Measurements from ENCODE around the gene AMN.

GRCh38 chr14:102971836-102972606, 49.6 kb downstream of the AMN start:
- TF ChIP-seq, protein P1, sequence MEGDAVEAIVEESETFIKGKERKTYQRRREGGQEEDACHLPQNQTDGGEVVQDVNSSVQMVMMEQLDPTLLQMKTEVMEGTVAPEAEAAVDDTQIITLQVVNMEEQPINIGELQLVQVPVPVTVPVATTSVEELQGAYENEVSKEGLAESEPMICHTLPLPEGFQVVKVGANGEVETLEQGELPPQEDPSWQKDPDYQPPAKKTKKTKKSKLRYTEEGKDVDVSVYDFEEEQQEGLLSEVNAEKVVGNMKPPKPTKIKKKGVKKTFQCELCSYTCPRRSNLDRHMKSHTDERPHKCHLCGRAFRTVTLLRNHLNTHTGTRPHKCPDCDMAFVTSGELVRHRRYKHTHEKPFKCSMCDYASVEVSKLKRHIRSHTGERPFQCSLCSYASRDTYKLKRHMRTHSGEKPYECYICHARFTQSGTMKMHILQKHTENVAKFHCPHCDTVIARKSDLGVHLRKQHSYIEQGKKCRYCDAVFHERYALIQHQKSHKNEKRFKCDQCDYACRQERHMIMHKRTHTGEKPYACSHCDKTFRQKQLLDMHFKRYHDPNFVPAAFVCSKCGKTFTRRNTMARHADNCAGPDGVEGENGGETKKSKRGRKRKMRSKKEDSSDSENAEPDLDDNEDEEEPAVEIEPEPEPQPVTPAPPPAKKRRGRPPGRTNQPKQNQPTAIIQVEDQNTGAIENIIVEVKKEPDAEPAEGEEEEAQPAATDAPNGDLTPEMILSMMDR (IDR thresholded peaks at IDR 0.05) = no peak
- TF ChIP-seq EP300 (IDR thresholded peaks at IDR 0.05) (no peak), POLR2AphosphoS5 (IDR thresholded peaks at IDR 0.05) (no peak)
